ENCODE measurements around the gene DAZAP1.

The DAZAP1 gene

GRCh38 chr19:1407528-1408299 is at the start of gene DAZAP1:
Gene DAZAP1, plus strand, starts transcription at chr19:1407586. Its CDS starts 188 bp downstream, at chr19:1407774.
- DNase-seq (ENCODE audit: low spot score) = no peak

- DNase-seq (ENCODE audit: low spot score) = no peak
Observed at GRCh38 chr19:1360126-1360817, 47.1 kb upstream of the DAZAP1 start.

- DNase-seq (ENCODE audit: low spot score) = peak; percentile 53
Observed at GRCh38 chr19:1360818-1361461, 46.4 kb upstream of the DAZAP1 start.

- DNase-seq (ENCODE audit: low spot score) = no peak
Observed at GRCh38 chr19:1361601-1362386, 45.6 kb upstream of the DAZAP1 start.

GRCh38 chr19:1362387-1363257 is 44.8 kb upstream of the DAZAP1 start:
- DNase-seq (ENCODE audit: low spot score) = no peak

- DNase-seq (ENCODE audit: low spot score) = no peak
Observed at GRCh38 chr19:1363599-1363998, 43.8 kb upstream of the DAZAP1 start.

GRCh38 chr19:1364070-1364704 is 43.2 kb upstream of the DAZAP1 start:
- no peak for DNase-seq (ENCODE audit: low spot score)

- DNase-seq (ENCODE audit: low spot score) = no peak
Observed at GRCh38 chr19:1365319-1366269, 41.8 kb upstream of the DAZAP1 start.

GRCh38 chr19:1366296-1366695 is 41.1 kb upstream of the DAZAP1 start:
- no peak for DNase-seq (ENCODE audit: low spot score)

- DNase-seq (ENCODE audit: low spot score) = no peak
Observed at GRCh38 chr19:1366899-1367870, 40.2 kb upstream of the DAZAP1 start.

GRCh38 chr19:1369214-1369805 is 38.1 kb upstream of the DAZAP1 start:
- DNase-seq (ENCODE audit: low spot score) = no peak

- no peak for DNase-seq (ENCODE audit: low spot score)
Observed at GRCh38 chr19:1370579-1371361, 36.6 kb upstream of the DAZAP1 start.

- DNase-seq (ENCODE audit: low spot score) = no peak
Observed at GRCh38 chr19:1373042-1373533, 34.3 kb upstream of the DAZAP1 start.

GRCh38 chr19:1373534-1374249 is 33.7 kb upstream of the DAZAP1 start:
- DNase-seq (ENCODE audit: low spot score) = no peak

GRCh38 chr19:1374250-1374577 is 33.2 kb upstream of the DAZAP1 start:
- no peak for DNase-seq (ENCODE audit: low spot score)

GRCh38 chr19:1376415-1376805 is 31.0 kb upstream of the DAZAP1 start:
- no peak for DNase-seq (ENCODE audit: low spot score)

Data from iPS-NIHi11 (cell line).